Liver (tissue), 9 donors: ENCODE data around the gene ADAMTS15. TPM values are rescaled to one million over a fixed set of nuclear protein-coding genes. Genes with fewer than 3 reads are reported as not detected.

Source experiments
- DNase-seq: peaks from one replicate; pipeline ENCODE4 v3.0.0-alpha.2; 2017; ENCODE audit warnings: low spot score
- H3K27ac ChIP-seq, 2 donors: one replicate each; pipeline ENCODE4 v1.7.0; 2013; ENCODE audit warnings: inconsistent platforms in 2 of 2, low read length in 2 of 2, control low read depth in 1 of 2, low read depth in 1 of 2, mild to moderate bottlenecking in 1 of 2
- H3K27me3 ChIP-seq, 4 donors: one replicate each; pipeline versions ENCODE4 v1.6.1 to v1.7.0; 2013; ENCODE audit warnings: low read length in 3 of 4, inconsistent platforms in 1 of 4, mild to moderate bottlenecking in 1 of 4, moderate library complexity in 1 of 4; ENCODE audit not compliant: control insufficient read depth in 4 of 4, insufficient read depth in 4 of 4
- H3K36me3 ChIP-seq, 4 donors: one replicate each; pipeline versions ENCODE4 v1.6.1 to v1.7.0; 2013; ENCODE audit warnings: low read length in 3 of 4, mild to moderate bottlenecking in 3 of 4, low read depth in 1 of 4, moderate library complexity in 1 of 4; ENCODE audit not compliant: control insufficient read depth in 4 of 4, insufficient read depth in 3 of 4
- H3K4me1 ChIP-seq, 4 donors: one replicate each; pipeline versions ENCODE4 v1.6.1 to v1.7.0; 2013; ENCODE audit warnings: low read length in 3 of 4, mild to moderate bottlenecking in 3 of 4, moderate library complexity in 1 of 4; ENCODE audit not compliant: control insufficient read depth in 4 of 4, insufficient read depth in 4 of 4
- H3K4me3 ChIP-seq, 3 donors: one replicate each; pipeline versions ENCODE4 v1.6.1 to v1.7.0; 2013; ENCODE audit warnings: low read length in 3 of 3, control low read depth in 1 of 3, low read depth in 1 of 3, mild to moderate bottlenecking in 1 of 3
- H3K9ac ChIP-seq, 2 donors: one replicate each; pipeline ENCODE4 v1.7.0; 2013; ENCODE audit warnings: low read length in 2 of 2, mild to moderate bottlenecking in 2 of 2, moderate library complexity in 2 of 2, control low read depth in 1 of 2, low read depth in 1 of 2
- H3K9me3 ChIP-seq, 4 donors: one replicate each; pipeline versions ENCODE4 v1.6.1 to v1.7.0; 2013; ENCODE audit warnings: low read length in 3 of 4; ENCODE audit not compliant: control insufficient read depth in 4 of 4
- EGR1 ChIP-seq, 2 donors: IDR thresholded peaks; 2 replicates each; pipeline ENCODE4 v1.6.1; 2016 to 2018; ENCODE audit warnings: antibody characterized with exemption in 2 of 2, low read depth in 2 of 2
- FOXA1 ChIP-seq: IDR thresholded peaks from 2 replicates; pipeline ENCODE4 v1.6.1; 2016; ENCODE audit warnings: antibody characterized with exemption
- HNF4A ChIP-seq, 2 donors: conservative IDR thresholded peaks; 2 replicates each; pipeline ENCODE4 v1.6.1; 2016; ENCODE audit warnings: antibody characterized with exemption in 2 of 2, mild to moderate bottlenecking in 2 of 2
- HNF4G ChIP-seq: IDR thresholded peaks from 2 replicates; pipeline ENCODE4 v1.6.1; 2016; ENCODE audit warnings: antibody characterized with exemption
- JUND ChIP-seq, 2 donors: IDR thresholded peaks; 2 replicates each; pipeline ENCODE4 v1.6.1; 2016; ENCODE audit warnings: antibody characterized with exemption in 2 of 2
- NR2F2 ChIP-seq: IDR thresholded peaks from 2 replicates; pipeline ENCODE4 v1.6.1; 2016; ENCODE audit warnings: antibody characterized with exemption
- RAD21 ChIP-seq, 2 donors: IDR thresholded peaks; 2 replicates each; pipeline ENCODE4 v1.6.1; 2016; ENCODE audit warnings: antibody characterized with exemption in 2 of 2, mild to moderate bottlenecking in 2 of 2
- RXRA ChIP-seq, 2 donors: IDR thresholded peaks; 2 replicates each; pipeline ENCODE4 v1.6.1; 2017 to 2018; ENCODE audit warnings: antibody characterized with exemption in 2 of 2, mild to moderate bottlenecking in 1 of 2
- TAF1 ChIP-seq: conservative IDR thresholded peaks from 2 replicates; pipeline ENCODE4 v1.6.1; 2016; ENCODE audit warnings: antibody characterized with exemption, mild to moderate bottlenecking
- YY1 ChIP-seq: IDR thresholded peaks from 2 replicates; pipeline ENCODE4 v1.6.1; 2016; ENCODE audit warnings: antibody characterized with exemption, mild to moderate bottlenecking
- WGBS: extraction: QIAGEN DNeasy Blood & Tissue Kit; methylation state at CpG from one replicate; pipeline ENCODE4 v1.1.7; 2013; 5-methylcytosine and 5-hydroxymethylcytosine counted together
- polyA plus RNA-seq, 2 donors: library from polyadenylated mRNA; stranded (reverse) in 1 of 2; unstranded in 1 of 2; fragments of 200-250 nt in 1 of 2; fragments of >200 nt in 1 of 2; fragmentation: Nextera tagmentation in 1 of 2; extraction: Ambion mirVana in 1 of 2; gene quantifications; one replicate each; pipeline versions ENCODE4 v1.2.1 to v1.2.3, GENCODE V29; 2013 to 2015
- total RNA-seq, 2 donors: library from RNA; depleted of rRNA; stranded (reverse); fragments of >200 nt; gene quantifications; one replicate each; pipeline ENCODE4 v1.2.3, GENCODE V29; 2014
- TF ChIP-seq, protein P1 (sequence below): IDR thresholded peaks from 2 replicates; pipeline ENCODE4 v1.6.1; 2016; ENCODE audit warnings: antibody characterized with exemption
- TF ChIP-seq, protein P2 (sequence below): fragments of 150-350 bp; IDR thresholded peaks from 2 replicates; pipeline ENCODE4 v1.5.1; 2017; ENCODE audit warnings: improper control_type of control experiment, low read depth, low read length; ENCODE audit not compliant: missing input control
- TF ChIP-seq, protein P3 (sequence below): IDR thresholded peaks from 2 replicates; pipeline ENCODE4 v1.6.1; 2016; ENCODE audit warnings: antibody characterized with exemption
- TF ChIP-seq, protein P4 (sequence below): IDR thresholded peaks from 2 replicates; pipeline ENCODE4 v1.6.1; 2016; ENCODE audit warnings: antibody characterized with exemption
- TF ChIP-seq, protein P5 (sequence below): IDR thresholded peaks from 2 replicates; pipeline ENCODE4 v1.6.1; 2016; ENCODE audit warnings: antibody characterized with exemption, mild to moderate bottlenecking
- donor health status: healthy.
- donor health status: healthy.
- donor health status: healthy.
- donor health status: healthy.
- donor health status: healthy.

ADAMTS15 gene
- total and polyA plus RNA-seq, 4 donors: 0.06 to 1.3 (median 0.77) TPM

DNA sequence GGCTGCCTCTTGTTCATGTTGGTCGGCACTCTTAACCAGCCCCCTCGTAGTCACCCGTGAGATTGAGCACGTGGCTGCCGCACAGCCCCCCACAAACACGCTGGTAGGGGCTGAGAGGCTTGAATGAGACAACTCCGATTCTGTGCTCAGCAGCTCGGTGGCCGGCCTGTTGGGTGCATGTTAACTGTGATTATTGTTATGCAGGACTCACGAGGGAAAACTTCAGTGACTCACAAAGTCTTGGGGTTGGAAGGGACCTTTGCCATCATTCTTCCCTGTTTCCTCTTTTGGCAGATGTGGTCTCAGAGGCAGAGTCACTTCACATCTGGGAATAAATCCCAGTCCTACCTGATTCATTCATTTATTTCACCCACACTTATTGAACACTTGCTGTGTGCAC is 75.2 kb downstream of the ADAMTS15 start:
- Histone ChIP-seq H3K27ac (peak overlapping the region in 1 of 2 donors; percentile 34), H3K4me1 (no peaks in the 10 kb centered on the region), H3K36me3 (no peaks in the 10 kb centered on the region), H3K4me3 (no peak overlapping the region), H3K27me3 (no peaks in the 10 kb centered on the region), H3K9me3 (no peaks in the 10 kb centered on the region), H3K9ac (no peak overlapping the region)
- no peak for DNase-seq
- WGBS: 83% methylated on average over 10 of the region's 10 CpGs
- TF ChIP-seq, protein P1, sequence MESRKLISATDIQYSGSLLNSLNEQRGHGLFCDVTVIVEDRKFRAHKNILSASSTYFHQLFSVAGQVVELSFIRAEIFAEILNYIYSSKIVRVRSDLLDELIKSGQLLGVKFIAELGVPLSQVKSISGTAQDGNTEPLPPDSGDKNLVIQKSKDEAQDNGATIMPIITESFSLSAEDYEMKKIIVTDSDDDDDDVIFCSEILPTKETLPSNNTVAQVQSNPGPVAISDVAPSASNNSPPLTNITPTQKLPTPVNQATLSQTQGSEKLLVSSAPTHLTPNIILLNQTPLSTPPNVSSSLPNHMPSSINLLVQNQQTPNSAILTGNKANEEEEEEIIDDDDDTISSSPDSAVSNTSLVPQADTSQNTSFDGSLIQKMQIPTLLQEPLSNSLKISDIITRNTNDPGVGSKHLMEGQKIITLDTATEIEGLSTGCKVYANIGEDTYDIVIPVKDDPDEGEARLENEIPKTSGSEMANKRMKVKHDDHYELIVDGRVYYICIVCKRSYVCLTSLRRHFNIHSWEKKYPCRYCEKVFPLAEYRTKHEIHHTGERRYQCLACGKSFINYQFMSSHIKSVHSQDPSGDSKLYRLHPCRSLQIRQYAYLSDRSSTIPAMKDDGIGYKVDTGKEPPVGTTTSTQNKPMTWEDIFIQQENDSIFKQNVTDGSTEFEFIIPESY: no peak
- no peak for TF ChIP-seq YY1
- TF ChIP-seq NR2F2: no peak
- no peak for TF ChIP-seq HNF4G
- TF ChIP-seq, protein P2, sequence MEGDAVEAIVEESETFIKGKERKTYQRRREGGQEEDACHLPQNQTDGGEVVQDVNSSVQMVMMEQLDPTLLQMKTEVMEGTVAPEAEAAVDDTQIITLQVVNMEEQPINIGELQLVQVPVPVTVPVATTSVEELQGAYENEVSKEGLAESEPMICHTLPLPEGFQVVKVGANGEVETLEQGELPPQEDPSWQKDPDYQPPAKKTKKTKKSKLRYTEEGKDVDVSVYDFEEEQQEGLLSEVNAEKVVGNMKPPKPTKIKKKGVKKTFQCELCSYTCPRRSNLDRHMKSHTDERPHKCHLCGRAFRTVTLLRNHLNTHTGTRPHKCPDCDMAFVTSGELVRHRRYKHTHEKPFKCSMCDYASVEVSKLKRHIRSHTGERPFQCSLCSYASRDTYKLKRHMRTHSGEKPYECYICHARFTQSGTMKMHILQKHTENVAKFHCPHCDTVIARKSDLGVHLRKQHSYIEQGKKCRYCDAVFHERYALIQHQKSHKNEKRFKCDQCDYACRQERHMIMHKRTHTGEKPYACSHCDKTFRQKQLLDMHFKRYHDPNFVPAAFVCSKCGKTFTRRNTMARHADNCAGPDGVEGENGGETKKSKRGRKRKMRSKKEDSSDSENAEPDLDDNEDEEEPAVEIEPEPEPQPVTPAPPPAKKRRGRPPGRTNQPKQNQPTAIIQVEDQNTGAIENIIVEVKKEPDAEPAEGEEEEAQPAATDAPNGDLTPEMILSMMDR: no peak
- no peak for TF ChIP-seq EGR1 (IDR thresholded peaks at IDR 0.05; ENCODE audit: low read depth in 2 of 2)
- TF ChIP-seq, protein P3, sequence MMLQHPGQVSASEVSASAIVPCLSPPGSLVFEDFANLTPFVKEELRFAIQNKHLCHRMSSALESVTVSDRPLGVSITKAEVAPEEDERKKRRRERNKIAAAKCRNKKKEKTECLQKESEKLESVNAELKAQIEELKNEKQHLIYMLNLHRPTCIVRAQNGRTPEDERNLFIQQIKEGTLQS: no peak
- no peak for TF ChIP-seq TAF1
- no peak for TF ChIP-seq RXRA (IDR thresholded peaks at IDR 0.05)
- no peak for TF ChIP-seq RAD21 (IDR thresholded peaks at IDR 0.05)
- TF ChIP-seq FOXA1: no peak

DNA sequence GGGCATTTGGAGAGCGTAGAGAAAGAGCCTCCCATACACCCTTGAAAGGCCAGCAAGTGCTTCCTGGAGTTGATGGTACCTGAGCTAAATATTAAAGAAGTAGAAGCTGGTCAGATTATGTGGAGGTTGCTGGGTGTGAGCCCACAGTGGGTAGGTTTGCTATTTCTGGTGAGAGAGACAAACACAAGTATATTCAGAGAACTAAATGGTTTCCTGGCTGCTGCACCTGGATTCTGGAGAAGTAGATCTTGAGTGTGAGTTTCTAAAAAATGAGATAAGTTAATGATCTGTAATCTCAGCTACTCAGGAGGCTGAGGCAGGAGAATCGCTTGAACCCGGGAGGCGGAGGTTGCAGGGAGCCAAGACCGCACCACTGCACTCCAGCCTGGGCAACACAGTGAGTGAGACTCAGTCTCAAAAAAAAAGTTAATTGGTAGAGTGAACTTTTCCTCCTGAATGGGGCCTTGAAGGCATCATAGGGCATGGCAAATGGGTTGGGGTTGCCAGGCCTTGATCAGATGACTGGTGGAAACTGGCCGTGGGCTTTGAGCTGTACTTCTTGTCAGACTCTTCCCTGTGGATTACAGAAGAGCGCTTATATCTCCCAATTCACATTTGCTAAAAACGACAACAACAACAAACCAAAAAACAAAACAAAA is 75.8 kb downstream of the ADAMTS15 start:
- TF ChIP-seq RAD21 (IDR thresholded peaks at IDR 0.05): no peak
- TF ChIP-seq, protein P4, sequence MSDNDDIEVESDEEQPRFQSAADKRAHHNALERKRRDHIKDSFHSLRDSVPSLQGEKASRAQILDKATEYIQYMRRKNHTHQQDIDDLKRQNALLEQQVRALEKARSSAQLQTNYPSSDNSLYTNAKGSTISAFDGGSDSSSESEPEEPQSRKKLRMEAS: no peak
- Histone ChIP-seq H3K9me3 (no peaks in the 10 kb centered on the region), H3K4me3 (no peak overlapping the region), H3K27ac (no peak overlapping the region), H3K27me3 (no peaks in the 10 kb centered on the region), H3K36me3 (no peaks in the 10 kb centered on the region), H3K4me1 (no peaks in the 10 kb centered on the region), H3K9ac (no peak overlapping the region)
- WGBS: 90% methylated on average over 8 of the region's 8 CpGs
- no peak for DNase-seq

DNA sequence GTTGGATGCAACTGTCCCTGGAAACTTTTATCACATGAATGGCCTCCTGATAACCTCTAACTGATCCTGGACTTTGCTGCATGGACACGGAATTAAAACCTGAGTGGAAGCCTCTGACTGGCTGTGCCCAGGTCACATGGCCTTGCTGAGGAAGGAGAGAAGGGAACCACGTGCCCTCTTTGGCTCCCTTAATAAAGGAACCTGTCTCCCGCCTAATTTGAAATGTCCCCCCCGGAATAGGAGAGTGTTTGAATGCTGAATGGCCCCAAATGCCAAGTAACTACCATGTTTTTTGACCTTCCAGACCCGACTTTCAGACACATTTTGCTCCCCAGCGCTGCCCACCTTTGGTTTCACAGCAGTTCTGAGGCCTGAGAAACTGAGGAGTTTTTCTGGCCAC is 76.9 kb downstream of the ADAMTS15 start:
- Histone ChIP-seq H3K4me1 (no peaks in the 10 kb centered on the region), H3K9ac (no peak overlapping the region), H3K36me3 (no peaks in the 10 kb centered on the region), H3K27me3 (no peaks in the 10 kb centered on the region), H3K27ac (no peak overlapping the region), H3K4me3 (no peak overlapping the region), H3K9me3 (no peaks in the 10 kb centered on the region)
- TF ChIP-seq RAD21 (IDR thresholded peaks at IDR 0.05) (no peak), NR2F2 (no peak), JUND (IDR thresholded peaks at IDR 0.05) (no peak), EGR1 (IDR thresholded peaks at IDR 0.05; ENCODE audit: low read depth in 2 of 2) (no peak), HNF4A (conservative IDR thresholded peaks at IDR 0.05) (no peak), FOXA1 (no peak), RXRA (IDR thresholded peaks at IDR 0.05) (no peak), YY1 (no peak), TAF1 (no peak)
- TF ChIP-seq, protein P3: no peak
- TF ChIP-seq, protein P5, sequence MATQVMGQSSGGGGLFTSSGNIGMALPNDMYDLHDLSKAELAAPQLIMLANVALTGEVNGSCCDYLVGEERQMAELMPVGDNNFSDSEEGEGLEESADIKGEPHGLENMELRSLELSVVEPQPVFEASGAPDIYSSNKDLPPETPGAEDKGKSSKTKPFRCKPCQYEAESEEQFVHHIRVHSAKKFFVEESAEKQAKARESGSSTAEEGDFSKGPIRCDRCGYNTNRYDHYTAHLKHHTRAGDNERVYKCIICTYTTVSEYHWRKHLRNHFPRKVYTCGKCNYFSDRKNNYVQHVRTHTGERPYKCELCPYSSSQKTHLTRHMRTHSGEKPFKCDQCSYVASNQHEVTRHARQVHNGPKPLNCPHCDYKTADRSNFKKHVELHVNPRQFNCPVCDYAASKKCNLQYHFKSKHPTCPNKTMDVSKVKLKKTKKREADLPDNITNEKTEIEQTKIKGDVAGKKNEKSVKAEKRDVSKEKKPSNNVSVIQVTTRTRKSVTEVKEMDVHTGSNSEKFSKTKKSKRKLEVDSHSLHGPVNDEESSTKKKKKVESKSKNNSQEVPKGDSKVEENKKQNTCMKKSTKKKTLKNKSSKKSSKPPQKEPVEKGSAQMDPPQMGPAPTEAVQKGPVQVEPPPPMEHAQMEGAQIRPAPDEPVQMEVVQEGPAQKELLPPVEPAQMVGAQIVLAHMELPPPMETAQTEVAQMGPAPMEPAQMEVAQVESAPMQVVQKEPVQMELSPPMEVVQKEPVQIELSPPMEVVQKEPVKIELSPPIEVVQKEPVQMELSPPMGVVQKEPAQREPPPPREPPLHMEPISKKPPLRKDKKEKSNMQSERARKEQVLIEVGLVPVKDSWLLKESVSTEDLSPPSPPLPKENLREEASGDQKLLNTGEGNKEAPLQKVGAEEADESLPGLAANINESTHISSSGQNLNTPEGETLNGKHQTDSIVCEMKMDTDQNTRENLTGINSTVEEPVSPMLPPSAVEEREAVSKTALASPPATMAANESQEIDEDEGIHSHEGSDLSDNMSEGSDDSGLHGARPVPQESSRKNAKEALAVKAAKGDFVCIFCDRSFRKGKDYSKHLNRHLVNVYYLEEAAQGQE: no peak
- TF ChIP-seq, protein P1: no peak
- WGBS: 78% methylated on average over 6 of the region's 6 CpGs
- no peak for DNase-seq
